ENCODE data around the gene DYRK2.

DYRK2 gene

DNA sequence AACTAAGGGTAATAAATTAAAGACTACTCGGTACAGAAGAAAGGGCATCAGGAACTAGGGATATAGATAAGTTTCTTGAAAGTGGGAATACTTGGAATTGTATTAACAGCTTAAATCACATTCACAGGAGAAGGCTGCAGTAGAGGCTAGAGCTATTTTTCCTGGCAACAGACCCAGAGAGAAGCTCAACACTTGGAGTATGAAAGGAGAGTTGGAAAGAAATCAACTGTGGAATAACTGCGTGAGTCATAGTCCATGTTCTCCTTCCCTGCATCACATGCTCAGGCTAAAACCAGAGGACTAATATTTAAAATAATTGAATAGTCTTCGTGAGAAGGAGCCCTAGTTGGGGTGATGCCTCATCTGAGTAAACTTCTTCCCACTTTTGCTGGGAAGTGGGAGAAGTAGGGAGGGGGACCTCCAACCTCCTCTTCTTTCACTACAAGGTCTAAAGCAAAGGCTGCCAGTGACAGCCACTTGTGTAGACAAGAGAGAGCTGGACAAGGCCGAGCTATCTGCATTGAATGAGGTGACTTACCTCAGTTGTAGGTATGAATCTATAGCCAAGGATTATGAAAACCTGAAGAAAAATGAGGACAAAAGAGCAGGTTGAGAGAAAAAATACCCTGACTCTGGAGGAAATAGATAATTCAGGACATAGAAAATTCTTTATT is 32.7 kb downstream of the DYRK2 start:
- no peak for DNase-seq (ENCODE audit: low spot score)
- TF ChIP-seq CTCF (IDR thresholded peaks at IDR 0.05; ENCODE audit: extremely low read depth, missing control alignments) = no peak

GRCh38 chr12:67681941-67682620 is 33.5 kb downstream of the DYRK2 start:
- no peak for DNase-seq (ENCODE audit: low spot score)
- no peak for TF ChIP-seq CTCF (IDR thresholded peaks at IDR 0.05; ENCODE audit: extremely low read depth, missing control alignments)

GRCh38 chr12:67689385-67689784 is 40.8 kb downstream of the DYRK2 start:
- TF ChIP-seq CTCF (IDR thresholded peaks at IDR 0.05; ENCODE audit: extremely low read depth, missing control alignments) = no peak
- no peak for DNase-seq (ENCODE audit: low spot score)

DNA sequence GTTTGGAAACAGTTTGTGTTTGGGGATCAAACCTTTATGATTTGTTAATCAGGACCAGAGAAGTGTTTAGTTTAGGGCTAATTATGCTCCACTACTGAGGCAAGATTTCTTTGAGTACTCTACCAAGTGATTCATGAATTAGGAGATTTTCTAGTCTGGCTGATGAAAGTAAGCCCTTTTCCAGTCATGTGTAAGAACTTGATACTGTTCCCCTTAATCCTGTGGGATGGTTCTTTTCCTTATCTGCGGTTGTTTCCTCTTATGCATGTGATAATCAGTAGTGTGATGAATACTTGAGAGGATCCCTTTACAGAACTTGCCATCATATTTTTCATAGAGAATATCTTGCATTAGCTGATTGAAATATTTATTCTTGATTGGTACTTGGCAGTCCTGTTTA is 42.1 kb downstream of the DYRK2 start:
- no peak for DNase-seq (ENCODE audit: low spot score)
- TF ChIP-seq CTCF (IDR thresholded peaks at IDR 0.05; ENCODE audit: extremely low read depth, missing control alignments) = no peak

GRCh38 chr12:67691220-67691619 is 42.7 kb downstream of the DYRK2 start:
- no peak for TF ChIP-seq CTCF (IDR thresholded peaks at IDR 0.05; ENCODE audit: extremely low read depth, missing control alignments)
- DNase-seq (ENCODE audit: low spot score) = no peak

DNA sequence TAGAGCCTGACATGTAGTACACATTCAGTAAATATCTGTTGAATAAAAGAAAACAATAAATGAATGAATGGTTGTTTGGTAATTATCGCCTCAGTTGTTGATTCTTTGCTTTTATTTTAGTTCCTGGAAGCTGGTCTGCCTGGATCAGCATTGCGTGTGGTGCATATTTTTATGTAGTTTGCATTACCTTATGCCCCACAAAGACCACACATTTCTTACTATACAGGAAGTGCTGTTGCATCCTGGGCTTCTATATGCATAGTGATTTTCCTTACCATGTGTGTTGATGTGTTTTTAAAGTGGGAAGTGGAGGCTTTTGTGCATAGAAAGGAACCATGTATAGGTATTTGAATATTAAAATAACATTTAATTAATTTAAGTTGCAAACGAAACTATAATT is 43.6 kb downstream of the DYRK2 start:
- TF ChIP-seq CTCF (IDR thresholded peaks at IDR 0.05; ENCODE audit: extremely low read depth, missing control alignments) = no peak
- DNase-seq (ENCODE audit: low spot score) = no peak

DNA sequence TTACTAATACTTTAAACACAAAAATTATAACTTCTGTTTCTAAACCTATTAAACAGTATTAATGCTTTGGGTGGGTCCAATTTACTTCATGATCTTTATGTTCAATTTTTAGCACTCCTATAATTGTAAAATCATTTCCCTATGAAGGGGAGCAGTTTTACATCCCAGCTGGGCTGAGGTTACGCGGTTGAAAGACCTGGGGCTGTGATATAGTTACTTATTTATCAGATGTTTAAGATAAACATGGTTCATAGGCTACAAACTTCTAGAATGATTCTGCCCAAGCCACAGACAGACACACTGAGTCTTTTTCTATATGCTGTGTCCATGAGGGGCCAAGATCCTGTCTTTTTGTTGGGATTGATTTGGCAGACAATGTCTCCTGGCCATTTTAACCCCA is 44.4 kb downstream of the DYRK2 start:
- no peak for DNase-seq (ENCODE audit: low spot score)
- TF ChIP-seq CTCF (IDR thresholded peaks at IDR 0.05; ENCODE audit: extremely low read depth, missing control alignments) = no peak

Data from GM20000 (cell line).